ENCODE measurements around the gene HEPACAM2. TPM values are rescaled to one million over a fixed set of nuclear protein-coding genes. Genes with fewer than 3 reads are reported as not detected.

HEPACAM2 gene
- polyA plus RNA-seq, 1 donor = not detected

- no peak for DNase-seq (ENCODE audit: low read depth)
Observed at GRCh38 chr7:93147363-93147762, 78.9 kb downstream of the HEPACAM2 start.

- no peak for DNase-seq (ENCODE audit: low read depth)
Observed at GRCh38 chr7:93146472-93147141, 79.7 kb downstream of the HEPACAM2 start.

- no peak for DNase-seq (ENCODE audit: low read depth)
Observed at GRCh38 chr7:93146036-93146435, 80.2 kb downstream of the HEPACAM2 start.

DNA sequence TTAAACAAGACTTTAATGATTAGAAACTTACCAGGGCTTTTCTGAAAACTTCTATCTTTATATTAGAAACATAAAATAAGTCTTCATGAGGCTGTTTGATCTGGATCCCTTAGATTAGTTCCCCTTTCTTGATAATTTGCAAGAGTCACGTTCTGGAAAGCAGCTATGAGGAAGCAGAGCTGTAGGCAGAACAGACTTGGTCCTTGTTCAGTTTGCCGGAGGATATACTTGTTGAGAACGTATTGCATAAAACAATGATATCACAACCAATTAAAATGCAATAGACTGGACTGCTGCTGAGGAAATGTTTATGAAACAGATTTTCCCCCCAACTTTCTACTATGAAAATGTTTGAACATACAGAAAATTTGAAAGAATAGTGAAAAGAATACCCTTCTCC lies 80.9 kb downstream of the HEPACAM2 start:
- DNase-seq (ENCODE audit: low read depth) = no peak

DNA sequence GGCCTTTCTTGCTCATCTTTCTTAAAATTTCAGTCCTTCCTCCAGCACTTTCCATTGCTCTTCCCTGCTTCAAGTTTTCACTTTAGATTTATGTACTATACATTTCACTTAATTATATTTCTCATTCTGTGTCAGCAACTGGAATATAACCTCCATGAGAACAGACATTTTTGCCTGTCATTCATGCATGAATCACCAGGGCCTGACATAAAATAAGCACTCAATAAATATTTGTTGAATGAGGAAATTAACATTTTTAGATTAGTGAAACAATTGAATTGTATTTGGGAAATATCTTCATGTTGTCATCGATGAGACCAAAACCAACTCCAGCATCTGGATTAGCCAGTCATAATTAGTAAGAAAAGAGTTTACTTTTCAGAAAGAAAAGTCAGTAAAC lies 84.1 kb downstream of the HEPACAM2 start:
- no peak for DNase-seq (ENCODE audit: low read depth)

GRCh38 chr7:93140582-93141191 lies 85.6 kb downstream of the HEPACAM2 start:
- no peak for DNase-seq (ENCODE audit: low read depth)

- DNase-seq (ENCODE audit: low read depth) = no peak
Observed at GRCh38 chr7:93138576-93138975, 87.7 kb downstream of the HEPACAM2 start.

Other genes with a start within 250 kb of the HEPACAM2 start
- 2.6 TPM for gene SAMD9, start 108.5 kb downstream of the HEPACAM2 start, polyA plus RNA-seq (ENCODE audit: insufficient read length)
- 6.4 TPM for gene SAMD9L, start 78.1 kb downstream of the HEPACAM2 start, polyA plus RNA-seq (ENCODE audit: insufficient read length)
- gene VPS50, start 5.9 kb upstream of the HEPACAM2 start, polyA plus RNA-seq (ENCODE audit: insufficient read length) = 15.7 TPM

All from forelimb muscle (tissue), 1 donor.